ENCODE results near the gene CCDC87.

DNA sequence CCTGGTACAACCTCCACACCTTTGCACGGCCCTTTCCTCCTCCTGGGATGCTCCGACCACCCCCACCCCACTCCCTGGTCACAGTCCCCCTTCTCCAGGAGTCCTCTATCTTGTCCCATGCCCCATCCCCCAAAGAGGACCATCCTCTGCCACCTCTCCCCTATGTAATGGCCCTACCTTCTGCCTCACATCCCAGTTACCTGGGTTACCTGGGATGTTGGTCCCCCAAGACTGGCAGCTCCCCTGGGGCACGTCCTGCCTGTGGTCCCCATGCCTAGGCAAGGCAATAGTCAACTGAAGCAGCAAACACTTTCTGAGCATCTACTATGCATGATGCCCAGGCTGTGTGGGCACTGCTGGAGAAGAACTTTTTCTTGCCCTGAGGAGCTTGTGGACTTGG, 37.4 kb downstream of the CCDC87 start:
- TF ChIP-seq, protein P1, sequence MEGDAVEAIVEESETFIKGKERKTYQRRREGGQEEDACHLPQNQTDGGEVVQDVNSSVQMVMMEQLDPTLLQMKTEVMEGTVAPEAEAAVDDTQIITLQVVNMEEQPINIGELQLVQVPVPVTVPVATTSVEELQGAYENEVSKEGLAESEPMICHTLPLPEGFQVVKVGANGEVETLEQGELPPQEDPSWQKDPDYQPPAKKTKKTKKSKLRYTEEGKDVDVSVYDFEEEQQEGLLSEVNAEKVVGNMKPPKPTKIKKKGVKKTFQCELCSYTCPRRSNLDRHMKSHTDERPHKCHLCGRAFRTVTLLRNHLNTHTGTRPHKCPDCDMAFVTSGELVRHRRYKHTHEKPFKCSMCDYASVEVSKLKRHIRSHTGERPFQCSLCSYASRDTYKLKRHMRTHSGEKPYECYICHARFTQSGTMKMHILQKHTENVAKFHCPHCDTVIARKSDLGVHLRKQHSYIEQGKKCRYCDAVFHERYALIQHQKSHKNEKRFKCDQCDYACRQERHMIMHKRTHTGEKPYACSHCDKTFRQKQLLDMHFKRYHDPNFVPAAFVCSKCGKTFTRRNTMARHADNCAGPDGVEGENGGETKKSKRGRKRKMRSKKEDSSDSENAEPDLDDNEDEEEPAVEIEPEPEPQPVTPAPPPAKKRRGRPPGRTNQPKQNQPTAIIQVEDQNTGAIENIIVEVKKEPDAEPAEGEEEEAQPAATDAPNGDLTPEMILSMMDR (IDR thresholded peaks at IDR 0.05) = no peak
- TF ChIP-seq EZH2phosphoT487 (IDR thresholded peaks at IDR 0.05) (no peak), EZH2 (IDR thresholded peaks at IDR 0.05) (no peak)
